T47D (cell line): ENCODE measurements around the gene PRKAB1.

ENCODE experiments used
- DNase-seq, 2 experiments: peaks; one replicate each; pipeline versions ENCODE4 v3.0.0 to v3.0.0-alpha.2; 2011 to 2012; ENCODE audit warnings: low read depth in 1 of 2, low spot score in 1 of 2
- JUND ChIP-seq: IDR thresholded peaks from 2 replicates; pipeline ENCODE4 v1.6.1; 2012; ENCODE audit warnings: low read depth
- in situ Hi-C: cut with HindIII; loops from 2 replicates; pipeline ENCODE4 v1.10.0; 2016; ENCODE audit warnings: low sequenced_read_pairs, low pct_unique_long_range_greater_than_20kb

Gene PRKAB1

GRCh38 chr12:119711693-119712092 lies 43.8 kb downstream of the PRKAB1 start:
- in situ Hi-C loops: no loop called here
- TF ChIP-seq JUND: no peak
- DNase-seq: no peak

- no peak for DNase-seq
- in situ Hi-C loops: no loop called here
- TF ChIP-seq JUND: no peak
These were observed 44.8 kb downstream of the PRKAB1 start for GRCh38 chr12:119712721-119713120.

- TF ChIP-seq JUND: no peak
- DNase-seq: no peak
- in situ Hi-C loops: no loop called here
These were observed 45.7 kb downstream of the PRKAB1 start for GRCh38 chr12:119713551-119714031.

GRCh38 chr12:119714614-119715267 lies 46.8 kb downstream of the PRKAB1 start:
- TF ChIP-seq JUND: no peak
- in situ Hi-C loops: no loop called here
- DNase-seq: no peak

GRCh38 chr12:119715268-119715620 lies 47.3 kb downstream of the PRKAB1 start:
- no peak for TF ChIP-seq JUND
- no peak for DNase-seq
- in situ Hi-C loops: no loop called here

GRCh38 chr12:119718141-119718540 lies 50.2 kb downstream of the PRKAB1 start:
- TF ChIP-seq JUND: no peak
- in situ Hi-C loops: no loop called here
- no peak for DNase-seq

- no peak for DNase-seq
- no peak for TF ChIP-seq JUND
- in situ Hi-C loops: no loop called here
These were observed 52.4 kb downstream of the PRKAB1 start for GRCh38 chr12:119720349-119720748.

GRCh38 chr12:119721306-119721705 lies 53.4 kb downstream of the PRKAB1 start:
- in situ Hi-C loops: no loop called here
- no peak for TF ChIP-seq JUND
- no peak for DNase-seq

GRCh38 chr12:119725523-119725922 lies 57.6 kb downstream of the PRKAB1 start:
- no peak for DNase-seq
- TF ChIP-seq JUND: no peak
- in situ Hi-C loops: no loop called here

GRCh38 chr12:119727600-119728443 lies 59.9 kb downstream of the PRKAB1 start:
- TF ChIP-seq JUND: no peak
- in situ Hi-C loops: no loop called here
- no peak for DNase-seq

- no peak for DNase-seq
- TF ChIP-seq JUND: no peak
- in situ Hi-C loops: no loop called here
These were observed 60.5 kb downstream of the PRKAB1 start for GRCh38 chr12:119728444-119728745.

- in situ Hi-C loops: no loop called here
These were observed 61.9 kb downstream of the PRKAB1 start for GRCh38 chr12:119729871-119730270.

GRCh38 chr12:119730381-119730780 lies 62.4 kb downstream of the PRKAB1 start:
- in situ Hi-C loops: no loop called here

More at GRCh38 chr12:119729871-119730270, 61.9 kb downstream of the PRKAB1 start:
- DNase-seq: no peak
- no peak for TF ChIP-seq JUND

More at GRCh38 chr12:119730381-119730780, 62.4 kb downstream of the PRKAB1 start:
- DNase-seq: no peak
- no peak for TF ChIP-seq JUND
